Activated T-cell treated with anti-CD3 and anti-CD28 coated beads, Interleukin-2, amount 50 U/mL, for 4 hours (primary cell): Measurements from ENCODE around the gene BNC2. TPM values are rescaled to one million over a fixed set of nuclear protein-coding genes. Genes with fewer than 3 reads are reported as not detected.

Source experiments
- ATAC-seq, 2 donors: fragments of 200-7000 bp; cut with Tn5 transposase; one replicate each; pipeline ENCODE4 v1.10.0; 2021
- DNase-seq: peaks from one replicate; pipeline ENCODE4 v3.0.0-alpha.2; 2020
- H3K27me3 Mint-ChIP-seq: one replicate; pipeline ENCODE4 v1.8.0; 2021; ENCODE audit warnings: low read depth, mixed read lengths
- H3K36me3 Mint-ChIP-seq: one replicate; pipeline ENCODE4 v1.8.0; 2022; ENCODE audit warnings: mixed read lengths; ENCODE audit not compliant: insufficient read depth
- H3K4me1 Mint-ChIP-seq: one replicate; pipeline ENCODE4 v1.8.0; 2021; ENCODE audit warnings: low read depth, mixed read lengths
- H3K4me3 Mint-ChIP-seq: one replicate; pipeline ENCODE4 v1.8.0; 2021; ENCODE audit warnings: mild to moderate bottlenecking, moderate library complexity, mixed read lengths
- H3K9me3 Mint-ChIP-seq: one replicate; pipeline ENCODE4 v1.8.0; 2021; ENCODE audit warnings: mixed read lengths
- total RNA-seq, 3 donors: library from RNA; stranded (reverse); gene quantifications; one replicate each; pipeline ENCODE4 v1.2.1, GENCODE V29; 2021

BNC2 gene
- total RNA-seq, 3 donors from 2014 or later, result 0.08 to 0.29 (median 0.25) TPM

DNA sequence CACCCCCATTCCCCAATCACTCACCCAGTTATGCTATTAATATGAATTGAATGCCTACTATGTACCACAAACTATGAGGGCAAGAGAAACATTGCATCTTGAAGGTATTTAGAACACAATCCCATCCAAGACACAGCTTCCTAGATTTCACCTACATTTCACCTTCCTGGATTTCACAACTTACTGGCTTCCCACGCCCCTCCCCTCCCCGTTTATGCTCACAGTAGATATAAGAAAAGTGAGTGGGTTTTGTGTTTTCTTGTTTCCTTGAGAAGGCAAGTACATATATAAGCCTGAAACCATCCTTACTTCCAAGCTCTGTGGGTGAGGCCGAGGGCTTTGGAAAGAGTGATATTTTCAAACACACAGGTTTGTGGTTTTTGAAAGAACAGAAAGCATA is 465.0 kb downstream of the BNC2 start:
- Mint-ChIP-seq H3K27me3 (no peaks in the 10 kb centered on the region), H3K9me3 (peaks cover 1% of the 10 kb centered on the region), H3K36me3 (no peaks in the 10 kb centered on the region), H3K4me3 (no peak overlapping the region), H3K4me1 (no peaks in the 10 kb centered on the region)
- no peak for ATAC-seq
- no peak for DNase-seq

DNA sequence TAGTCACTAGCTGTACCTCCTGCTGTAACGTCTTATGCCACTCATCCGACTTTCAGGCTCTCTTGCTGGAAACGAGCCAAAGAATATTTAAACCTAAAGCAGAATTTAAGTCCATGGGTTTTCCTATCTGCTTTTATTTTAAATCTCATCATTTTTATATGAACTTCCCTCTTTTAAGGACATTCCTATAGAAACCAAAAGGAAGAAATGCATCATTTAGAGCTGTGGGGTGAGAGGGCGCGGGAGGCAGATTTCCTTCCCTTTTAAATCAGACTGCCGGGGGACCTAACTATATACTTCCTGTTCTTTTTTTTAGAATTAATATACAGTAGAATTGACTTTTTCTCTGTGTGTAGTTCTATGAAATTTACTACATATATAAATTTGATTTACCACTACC is 468.8 kb downstream of the BNC2 start:
- DNase-seq, result no peak
- no peak overlapping the region for H3K4me3 Mint-ChIP-seq
- no peak for ATAC-seq
- no peaks in the 10 kb centered on the region for H3K36me3 Mint-ChIP-seq
- no peaks in the 10 kb centered on the region for H3K4me1 Mint-ChIP-seq
- H3K9me3 Mint-ChIP-seq, result no peaks in the 10 kb centered on the region
- no peaks in the 10 kb centered on the region for H3K27me3 Mint-ChIP-seq

DNA sequence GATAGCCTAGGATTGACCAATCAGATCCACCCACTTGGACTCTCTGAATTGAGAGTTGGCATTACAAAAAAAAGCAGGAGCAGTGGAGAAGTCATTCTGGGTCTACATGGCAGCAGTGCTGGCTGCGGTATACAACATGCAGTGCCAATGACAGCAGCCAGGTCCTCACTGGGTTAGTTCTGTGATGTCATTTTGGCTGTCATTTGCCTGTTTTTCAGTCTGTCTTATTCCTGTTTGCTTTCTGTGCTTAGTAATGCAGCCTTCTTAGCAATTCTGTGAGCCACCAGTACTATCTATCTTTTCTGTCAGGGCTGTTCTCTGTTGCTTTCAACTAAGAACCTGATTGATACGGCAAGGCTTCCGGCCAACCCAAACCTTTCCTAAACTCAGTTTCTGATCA is 471.8 kb downstream of the BNC2 start:
- Mint-ChIP-seq H3K36me3 (no peaks in the 10 kb centered on the region), H3K4me1 (no peaks in the 10 kb centered on the region), H3K9me3 (peaks cover 5% of the 10 kb centered on the region), H3K27me3 (no peaks in the 10 kb centered on the region), H3K4me3 (no peak overlapping the region)
- no peak for DNase-seq
- no peak for ATAC-seq

DNA sequence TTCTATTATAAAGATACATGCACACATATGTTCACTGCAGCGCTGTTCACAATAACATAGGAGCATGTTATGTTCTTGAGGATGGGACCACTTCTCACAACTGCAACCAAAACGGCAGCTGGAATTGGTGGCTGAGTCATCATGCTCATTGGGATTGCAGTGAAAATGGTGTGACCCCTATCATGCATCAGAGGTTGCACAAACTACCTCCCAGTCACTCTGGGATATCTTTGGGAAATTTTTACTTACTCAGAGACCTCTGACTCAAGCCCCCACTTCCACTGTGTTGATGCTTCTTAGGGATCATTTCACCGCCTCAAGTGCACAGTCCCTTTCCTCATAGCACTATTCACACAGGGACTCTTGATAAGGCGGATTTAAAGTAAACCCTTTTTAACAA is 474.1 kb downstream of the BNC2 start:
- ATAC-seq, result no peak
- H3K27me3 Mint-ChIP-seq, result no peaks in the 10 kb centered on the region

DNA sequence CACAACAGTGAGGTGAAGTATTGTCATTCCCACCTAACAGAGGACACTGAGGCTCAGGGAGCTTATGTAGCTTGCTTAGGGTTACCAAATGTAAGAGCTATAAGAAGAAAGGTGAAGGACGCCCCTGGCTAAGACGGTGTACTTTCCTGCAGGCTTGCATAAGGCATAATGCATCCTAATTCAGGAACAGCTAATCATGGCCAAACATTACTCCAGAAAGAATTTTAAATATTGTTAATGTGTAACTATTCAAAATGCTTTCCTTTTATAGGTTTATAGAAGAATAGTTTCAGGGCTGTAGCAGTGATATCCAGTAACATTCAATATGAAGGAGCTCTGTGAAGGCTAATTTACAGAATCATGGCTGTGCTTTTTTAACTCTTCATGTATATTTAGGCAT is 479.1 kb downstream of the BNC2 start:
- ATAC-seq (no peak), DNase-seq (no peak)
- Mint-ChIP-seq H3K4me1 (no peaks in the 10 kb centered on the region), H3K4me3 (no peak overlapping the region), H3K27me3 (no peaks in the 10 kb centered on the region), H3K36me3 (no peaks in the 10 kb centered on the region), H3K9me3 (peaks cover 8% of the 10 kb centered on the region)

More for the DNA sequence above, 474.1 kb downstream of the BNC2 start:
- no peaks in the 10 kb centered on the region for H3K4me1 Mint-ChIP-seq
- no peak for DNase-seq
- no peak overlapping the region for H3K4me3 Mint-ChIP-seq
- H3K36me3 Mint-ChIP-seq, result no peaks in the 10 kb centered on the region
- peaks cover 5% of the 10 kb centered on the region for H3K9me3 Mint-ChIP-seq

DNA sequence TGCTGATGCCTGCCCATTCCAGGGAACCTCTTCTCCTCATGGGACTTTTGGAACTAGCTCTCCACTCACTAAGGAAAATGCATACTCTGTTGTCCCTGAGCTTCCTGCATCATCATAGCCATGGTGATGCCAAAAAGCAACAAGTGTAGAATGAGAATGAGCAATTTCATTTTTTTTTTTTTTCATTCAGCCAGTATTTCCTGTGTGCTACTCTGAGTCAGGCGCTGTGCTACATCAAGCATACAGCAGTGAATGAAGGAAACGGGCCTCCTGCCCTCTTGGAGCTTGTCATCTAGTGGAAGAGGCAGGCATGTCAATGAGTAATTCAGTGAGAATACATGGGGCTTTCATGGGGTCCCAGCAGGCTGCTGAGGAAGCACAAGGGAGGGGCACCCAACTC is 483.1 kb downstream of the BNC2 start:
- no peaks in the 10 kb centered on the region for H3K27me3 Mint-ChIP-seq
- no peaks in the 10 kb centered on the region for H3K4me1 Mint-ChIP-seq
- no peak for DNase-seq
- no peak overlapping the region for H3K4me3 Mint-ChIP-seq
- no peaks in the 10 kb centered on the region for H3K36me3 Mint-ChIP-seq
- peaks cover 11% of the 10 kb centered on the region for H3K9me3 Mint-ChIP-seq
- no peak for ATAC-seq

DNA sequence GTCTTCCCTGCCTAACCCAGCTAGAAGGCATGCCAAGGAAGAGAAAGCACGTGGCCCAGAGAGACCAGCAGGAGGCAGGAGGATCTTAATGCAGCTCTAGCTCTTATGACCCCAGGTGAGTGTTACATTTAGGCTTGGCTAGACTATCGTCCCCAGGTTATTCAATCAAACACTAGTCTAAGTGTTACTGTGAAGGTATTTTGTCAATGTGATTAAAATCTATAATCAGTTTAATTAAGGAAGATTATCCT is 483.7 kb downstream of the BNC2 start:
- Mint-ChIP-seq H3K36me3 (no peaks in the 10 kb centered on the region), H3K4me1 (no peaks in the 10 kb centered on the region), H3K27me3 (no peaks in the 10 kb centered on the region), H3K9me3 (peaks cover 11% of the 10 kb centered on the region), H3K4me3 (no peak overlapping the region)
- DNase-seq, result no peak
- no peak for ATAC-seq

DNA sequence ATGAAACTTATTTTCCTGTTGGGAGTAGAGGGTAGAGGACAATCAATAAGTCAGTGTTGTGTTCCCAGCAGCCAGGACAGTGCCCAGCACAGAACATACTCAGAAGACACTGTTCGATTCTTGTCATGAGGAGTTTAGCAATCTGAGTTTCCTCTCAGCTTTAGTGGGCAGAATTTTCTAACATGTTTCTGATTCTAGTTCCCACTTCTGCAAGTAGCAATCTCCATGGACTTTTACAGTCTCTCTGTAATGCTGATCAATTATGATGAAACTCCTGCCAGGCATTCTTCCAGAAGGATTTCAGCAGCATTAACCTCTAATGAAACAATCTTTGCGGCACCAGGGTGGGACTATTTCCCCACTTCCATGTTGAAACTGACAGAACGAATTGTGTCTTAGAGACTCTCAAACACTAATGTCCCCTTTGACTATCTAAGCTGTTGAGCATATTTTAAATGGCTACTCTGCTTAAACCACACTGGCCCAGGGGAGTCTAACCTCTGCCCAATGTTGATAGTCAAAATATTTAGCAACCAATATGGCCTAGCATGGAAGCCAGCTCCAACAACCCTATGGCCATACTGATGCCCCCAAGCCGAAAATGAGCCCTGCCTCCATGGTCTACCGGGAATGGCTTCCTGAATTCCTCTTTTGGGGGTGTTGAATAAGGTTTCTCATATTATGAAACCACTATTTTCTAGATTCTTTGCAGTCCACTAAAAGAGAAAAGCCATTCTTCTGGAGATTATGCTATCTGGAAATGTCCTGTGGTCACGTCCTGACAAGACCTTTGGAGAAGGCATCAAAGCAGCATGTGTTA is 484.3 kb downstream of the BNC2 start:
- peaks cover 11% of the 10 kb centered on the region for H3K9me3 Mint-ChIP-seq
- DNase-seq (no peak), ATAC-seq (no peak)
- no peak overlapping the region for H3K4me3 Mint-ChIP-seq
- H3K4me1 Mint-ChIP-seq, result no peaks in the 10 kb centered on the region
- no peaks in the 10 kb centered on the region for H3K36me3 Mint-ChIP-seq
- no peaks in the 10 kb centered on the region for H3K27me3 Mint-ChIP-seq

DNA sequence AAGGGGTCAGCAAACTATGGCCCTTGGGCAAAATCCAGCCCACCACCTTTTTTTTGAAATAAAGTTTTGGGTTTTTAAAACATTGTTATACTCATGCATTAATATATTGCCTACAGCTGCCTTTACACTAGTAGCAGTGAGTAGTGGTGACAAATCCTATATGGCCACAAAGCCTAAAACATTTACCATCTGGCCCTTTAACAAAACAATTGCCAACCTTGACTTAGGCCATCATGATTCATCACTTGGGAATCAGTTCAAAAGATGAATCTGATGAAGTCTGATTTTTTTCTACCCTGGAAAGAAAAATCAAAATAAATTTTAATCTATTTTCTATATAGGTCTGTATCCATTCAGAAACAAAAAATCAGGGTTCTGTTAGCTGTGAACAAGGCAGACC is 484.9 kb downstream of the BNC2 start:
- Mint-ChIP-seq H3K9me3 (peaks cover 11% of the 10 kb centered on the region), H3K4me3 (no peak overlapping the region), H3K36me3 (no peaks in the 10 kb centered on the region), H3K4me1 (no peaks in the 10 kb centered on the region), H3K27me3 (no peaks in the 10 kb centered on the region)
- DNase-seq (no peak), ATAC-seq (no peak)

DNA sequence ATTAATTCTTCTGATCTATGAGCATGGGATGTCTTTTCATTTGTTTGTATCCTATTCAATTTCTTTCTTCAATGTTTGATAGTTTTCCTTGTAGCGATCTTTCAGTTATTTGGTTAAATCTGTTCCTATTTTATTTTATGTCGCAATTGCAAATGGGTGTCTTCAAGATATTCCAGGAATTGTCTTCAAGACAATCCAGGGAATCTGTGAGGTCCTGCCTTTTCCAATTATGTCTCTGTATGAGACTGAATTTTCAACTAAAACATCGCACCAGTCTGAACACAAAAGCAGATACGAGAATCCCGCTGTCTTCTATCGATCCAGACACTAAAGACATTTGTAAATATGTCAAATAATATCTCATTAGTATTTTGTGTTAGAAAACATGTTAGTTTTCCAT is 485.5 kb downstream of the BNC2 start:
- no peak for DNase-seq
- no peak for ATAC-seq
- Mint-ChIP-seq H3K36me3 (no peaks in the 10 kb centered on the region), H3K9me3 (peaks cover 11% of the 10 kb centered on the region), H3K27me3 (no peaks in the 10 kb centered on the region), H3K4me3 (no peak overlapping the region), H3K4me1 (no peaks in the 10 kb centered on the region)

DNA sequence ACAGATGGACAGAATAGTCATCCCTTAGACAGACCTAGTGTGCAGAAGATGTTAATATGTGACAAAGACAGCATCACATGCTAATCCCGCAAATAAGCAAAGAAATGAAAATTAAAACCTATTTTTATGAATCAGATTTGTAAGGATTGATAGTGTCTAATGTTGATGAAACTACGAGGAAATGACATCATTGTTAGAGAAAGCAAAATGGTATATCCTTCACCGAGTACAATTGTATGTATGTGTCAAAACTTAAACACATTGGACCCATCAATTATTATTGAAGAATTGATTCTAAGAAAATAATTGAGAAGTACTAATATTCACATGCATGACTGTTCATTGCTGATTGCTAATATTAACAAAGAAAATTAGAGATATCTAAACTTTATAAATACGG is 493.2 kb downstream of the BNC2 start:
- H3K4me3 Mint-ChIP-seq, result no peak overlapping the region
- DNase-seq (no peak), ATAC-seq (no peak)
- H3K27me3 Mint-ChIP-seq, result no peaks in the 10 kb centered on the region
- H3K9me3 Mint-ChIP-seq, result no peaks in the 10 kb centered on the region
- no peaks in the 10 kb centered on the region for H3K36me3 Mint-ChIP-seq
- no peaks in the 10 kb centered on the region for H3K4me1 Mint-ChIP-seq

DNA sequence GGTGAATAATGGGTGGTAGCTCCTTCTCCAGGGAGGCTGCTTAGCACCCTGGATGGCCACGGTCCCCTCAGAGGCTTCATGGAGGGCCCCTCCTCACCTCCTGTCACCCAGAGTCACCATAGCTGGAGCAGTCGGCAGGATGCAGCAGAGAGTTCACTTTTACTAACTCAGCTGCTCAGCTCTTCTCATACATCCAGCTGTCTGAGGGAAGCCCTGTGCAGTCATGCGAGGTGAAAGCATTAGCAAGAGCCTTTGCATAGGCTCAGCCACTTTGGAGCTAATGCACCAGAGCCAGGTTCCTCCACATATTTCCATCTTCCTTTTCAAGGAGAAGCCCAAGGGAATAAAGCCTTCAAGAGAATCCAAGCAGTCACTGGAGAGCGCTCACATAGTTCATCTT is 499.2 kb downstream of the BNC2 start:
- Mint-ChIP-seq H3K4me1 (no peaks in the 10 kb centered on the region), H3K9me3 (peaks cover 5% of the 10 kb centered on the region), H3K27me3 (no peaks in the 10 kb centered on the region), H3K36me3 (no peaks in the 10 kb centered on the region), H3K4me3 (no peak overlapping the region)
- ATAC-seq, result no peak
- no peak for DNase-seq

DNA sequence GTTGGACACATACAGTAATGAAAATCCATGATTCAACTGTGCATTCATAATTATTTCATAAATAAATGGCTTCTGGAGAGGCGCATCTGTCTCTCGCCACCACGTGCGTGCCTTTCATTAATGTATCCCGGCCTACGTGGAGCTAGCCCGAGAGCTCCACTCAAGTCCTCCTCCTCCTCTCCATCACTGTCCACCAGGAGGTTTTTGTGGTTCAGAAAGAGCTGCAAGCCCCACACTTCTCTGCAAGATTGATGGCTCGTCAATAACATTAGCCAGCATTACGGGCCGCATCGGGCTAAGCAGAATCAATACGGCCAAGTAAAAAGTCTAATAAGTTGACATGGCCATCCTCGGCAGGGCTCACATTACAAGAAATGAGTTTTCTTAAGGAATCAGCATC is 499.8 kb downstream of the BNC2 start:
- Mint-ChIP-seq H3K27me3 (no peaks in the 10 kb centered on the region), H3K4me3 (no peak overlapping the region), H3K9me3 (peaks cover 5% of the 10 kb centered on the region), H3K4me1 (no peaks in the 10 kb centered on the region), H3K36me3 (no peaks in the 10 kb centered on the region)
- ATAC-seq, result no peak
- DNase-seq, result no peak

DNA sequence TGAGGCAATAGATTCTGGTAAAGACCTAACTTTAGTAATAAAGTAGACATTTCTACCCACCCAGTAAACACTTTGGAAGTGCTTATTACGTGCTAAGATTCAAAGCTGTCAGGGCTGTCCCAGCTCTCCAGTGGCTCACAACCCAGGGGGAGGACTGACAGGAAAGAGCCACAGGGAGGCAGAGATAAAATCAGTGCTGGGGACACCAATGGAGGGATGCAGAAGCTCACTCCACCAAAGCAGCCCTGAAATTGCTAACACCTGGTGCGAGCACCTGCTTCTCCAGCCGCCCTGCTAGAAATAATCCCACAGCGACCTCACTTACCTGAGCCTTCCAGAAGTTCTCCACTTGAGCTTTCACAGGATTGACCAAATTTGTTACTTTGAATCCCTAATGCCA is 501.0 kb downstream of the BNC2 start:
- Mint-ChIP-seq H3K4me1 (no peaks in the 10 kb centered on the region), H3K27me3 (no peaks in the 10 kb centered on the region), H3K36me3 (no peaks in the 10 kb centered on the region), H3K9me3 (peaks cover 5% of the 10 kb centered on the region), H3K4me3 (no peak overlapping the region)
- no peak for DNase-seq
- no peak for ATAC-seq

DNA sequence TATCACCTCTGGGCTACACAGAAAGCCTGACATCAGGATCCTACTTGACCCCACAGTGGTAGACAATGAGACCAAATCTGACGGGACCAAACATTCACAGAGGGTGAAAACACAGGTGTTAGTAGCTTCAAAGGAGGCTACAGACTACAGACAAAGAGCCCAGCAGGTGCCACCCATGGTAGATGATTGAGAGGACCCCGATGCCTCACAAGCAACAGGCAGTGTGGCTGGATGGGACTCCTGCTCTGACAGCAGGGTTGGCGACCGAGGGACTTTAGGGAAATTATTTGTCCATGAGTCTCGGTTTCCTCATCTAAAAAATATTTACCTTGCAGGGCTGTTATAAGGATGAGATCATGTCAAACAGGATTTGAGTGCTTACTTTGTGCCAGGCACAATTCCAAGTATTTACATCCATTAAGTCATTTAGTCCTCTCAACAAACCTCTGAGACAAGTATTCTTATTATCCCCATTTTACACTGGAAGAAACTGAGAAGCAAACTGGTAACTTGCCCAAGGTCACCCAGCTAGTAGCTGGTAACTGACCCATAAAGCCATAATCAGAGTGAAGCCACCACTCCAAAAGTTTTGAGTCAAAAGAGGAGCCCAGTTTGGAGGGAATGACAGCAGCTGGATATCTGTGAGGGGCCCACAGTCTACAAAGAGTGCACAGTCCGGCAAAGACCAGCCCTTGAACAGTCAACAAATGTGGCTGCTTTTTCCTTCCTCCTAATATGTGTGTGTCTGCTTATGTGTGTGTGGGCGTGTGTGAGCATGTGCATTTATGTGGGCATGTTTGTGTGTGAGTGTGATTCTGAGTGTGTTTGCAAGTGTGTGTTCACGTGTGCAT is 502.0 kb downstream of the BNC2 start:
- no peaks in the 10 kb centered on the region for H3K4me1 Mint-ChIP-seq
- no peaks in the 10 kb centered on the region for H3K27me3 Mint-ChIP-seq
- no peak for ATAC-seq

More for the DNA sequence above, 502.0 kb downstream of the BNC2 start:
- Mint-ChIP-seq H3K4me3 (no peak overlapping the region), H3K36me3 (no peaks in the 10 kb centered on the region), H3K9me3 (peaks cover 5% of the 10 kb centered on the region)
- no peak for DNase-seq
